ENCODE measurements around the gene ERH. TPM values are rescaled to one million over a fixed set of nuclear protein-coding genes. Genes with fewer than 3 reads are reported as not detected.

Gene ERH
- 352 TPM for polyA plus RNA-seq (2012; ENCODE audit: low read depth, missing spikeins)

DNA sequence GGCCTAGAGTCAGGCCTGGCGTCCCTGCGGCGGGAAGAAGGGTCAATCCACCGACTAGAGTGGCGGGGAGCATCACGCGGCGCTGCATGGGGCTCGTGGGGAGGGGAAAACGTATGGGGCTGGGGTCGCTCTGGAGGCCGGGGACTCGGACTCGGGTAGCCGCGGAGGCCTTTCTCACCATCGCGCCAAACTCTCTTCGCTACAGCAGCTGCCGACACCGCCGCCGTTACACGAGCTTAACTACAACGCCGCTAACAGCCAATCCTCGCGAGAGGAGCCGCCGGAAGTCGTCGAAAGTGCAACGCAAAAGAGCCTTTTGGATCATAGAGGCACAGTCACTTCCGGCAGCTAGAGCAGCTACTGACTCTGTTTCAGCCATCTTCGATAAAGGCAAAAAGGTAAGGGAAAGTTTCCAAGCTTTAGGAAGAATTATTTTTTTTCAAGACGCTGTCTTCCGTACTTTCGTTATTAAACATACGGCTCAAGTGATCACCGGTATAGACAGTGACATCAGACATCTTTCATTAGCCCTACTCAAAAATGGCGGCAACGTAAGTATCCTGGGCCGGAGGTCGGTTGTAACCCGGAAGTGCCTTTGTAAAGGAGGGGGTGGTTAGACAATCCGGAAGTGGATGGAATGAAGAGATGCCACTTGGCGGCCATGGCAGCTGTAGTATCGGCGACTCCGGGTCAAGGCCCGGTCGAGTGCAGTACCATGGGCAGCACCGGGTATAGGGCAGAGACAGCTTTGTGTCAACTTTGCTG, at the start of gene ERH, which contains the start of gene SLC39A9:
TSS of gene ERH (minus strand) at position 247 of the 765 bp plus-strand sequence. CDS start at position 181, 66 bp downstream.
TSS of gene SLC39A9 (plus strand) at position 640 of the 765 bp plus-strand sequence. CDS start 678 bp downstream, outside the sequence.
- DNase-seq (ENCODE audit: insufficient read length, low spot score) (peak; percentile 66), FAIRE-seq (peak; percentile 98)
- peak; percentile 42; the same call in 1 of the 2 replicates for TF ChIP-seq POU2F2 (IDR thresholded peaks at IDR 0.05; ENCODE audit: low read depth, low read length)
- peak; percentile 59 for TF ChIP-seq SPI1 (IDR thresholded peaks at IDR 0.05; ENCODE audit: low read depth, low read length)
- TF ChIP-seq TAF1 (IDR thresholded peaks at IDR 0.05; ENCODE audit: low read depth, low read length): peak; percentile 86
- TF ChIP-seq POLR2A (IDR thresholded peaks at IDR 0.05; ENCODE audit: low read depth, low read length): peak; percentile 90; the same call in 1 of the 2 replicates
- peak; percentile 86 for TF ChIP-seq POLR2AphosphoS5 (IDR thresholded peaks at IDR 0.05; ENCODE audit: low read depth, low read length)
- TF ChIP-seq PAX5 (IDR thresholded peaks at IDR 0.05; ENCODE audit: insufficient read depth, low read length, severe bottlenecking): no peak

GRCh38 chr14:69443296-69443805, 45.3 kb upstream of the ERH start:
- DNase-seq (ENCODE audit: insufficient read length, low spot score) (no peak), FAIRE-seq (no peak)
- TF ChIP-seq POU2F2 (IDR thresholded peaks at IDR 0.05; ENCODE audit: low read depth, low read length): no peak
- no peak for TF ChIP-seq POLR2A (IDR thresholded peaks at IDR 0.05; ENCODE audit: low read depth, low read length)
- no peak for TF ChIP-seq TAF1 (IDR thresholded peaks at IDR 0.05; ENCODE audit: low read depth, low read length)
- TF ChIP-seq PAX5 (IDR thresholded peaks at IDR 0.05; ENCODE audit: insufficient read depth, low read length, severe bottlenecking): no peak
- TF ChIP-seq POLR2AphosphoS5 (IDR thresholded peaks at IDR 0.05; ENCODE audit: low read depth, low read length): no peak
- TF ChIP-seq SPI1 (IDR thresholded peaks at IDR 0.05; ENCODE audit: low read depth, low read length): no peak

DNA sequence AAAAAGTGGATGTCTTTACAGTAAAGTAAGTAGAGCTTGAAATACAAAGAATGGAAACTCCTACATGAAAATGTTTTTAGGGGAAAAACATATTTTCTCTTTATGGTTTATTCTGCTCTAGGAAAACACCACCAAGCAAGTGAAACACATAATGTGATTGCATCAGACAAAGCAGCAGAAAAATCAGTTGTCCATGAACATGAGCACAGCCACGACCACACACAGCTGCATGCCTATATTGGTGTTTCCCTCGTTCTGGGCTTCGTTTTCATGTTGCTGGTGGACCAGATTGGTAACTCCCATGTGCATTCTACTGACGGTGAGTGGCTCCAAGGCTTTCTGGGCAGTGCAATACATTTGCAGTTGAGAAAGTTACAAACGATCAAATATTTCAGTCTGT, 43.8 kb upstream of the ERH start:
- TF ChIP-seq POLR2A (IDR thresholded peaks at IDR 0.05; ENCODE audit: low read depth, low read length) (peak; percentile 71), TAF1 (IDR thresholded peaks at IDR 0.05; ENCODE audit: low read depth, low read length) (peak; percentile 23; the same call in 1 of the 2 replicates), PAX5 (IDR thresholded peaks at IDR 0.05; ENCODE audit: insufficient read depth, low read length, severe bottlenecking) (no peak), SPI1 (IDR thresholded peaks at IDR 0.05; ENCODE audit: low read depth, low read length) (no peak), POU2F2 (IDR thresholded peaks at IDR 0.05; ENCODE audit: low read depth, low read length) (peak; percentile 67; the same call in 1 of the 2 replicates)
- peak; percentile 89 for FAIRE-seq
- no peak for DNase-seq (ENCODE audit: insufficient read length, low spot score)

DNA sequence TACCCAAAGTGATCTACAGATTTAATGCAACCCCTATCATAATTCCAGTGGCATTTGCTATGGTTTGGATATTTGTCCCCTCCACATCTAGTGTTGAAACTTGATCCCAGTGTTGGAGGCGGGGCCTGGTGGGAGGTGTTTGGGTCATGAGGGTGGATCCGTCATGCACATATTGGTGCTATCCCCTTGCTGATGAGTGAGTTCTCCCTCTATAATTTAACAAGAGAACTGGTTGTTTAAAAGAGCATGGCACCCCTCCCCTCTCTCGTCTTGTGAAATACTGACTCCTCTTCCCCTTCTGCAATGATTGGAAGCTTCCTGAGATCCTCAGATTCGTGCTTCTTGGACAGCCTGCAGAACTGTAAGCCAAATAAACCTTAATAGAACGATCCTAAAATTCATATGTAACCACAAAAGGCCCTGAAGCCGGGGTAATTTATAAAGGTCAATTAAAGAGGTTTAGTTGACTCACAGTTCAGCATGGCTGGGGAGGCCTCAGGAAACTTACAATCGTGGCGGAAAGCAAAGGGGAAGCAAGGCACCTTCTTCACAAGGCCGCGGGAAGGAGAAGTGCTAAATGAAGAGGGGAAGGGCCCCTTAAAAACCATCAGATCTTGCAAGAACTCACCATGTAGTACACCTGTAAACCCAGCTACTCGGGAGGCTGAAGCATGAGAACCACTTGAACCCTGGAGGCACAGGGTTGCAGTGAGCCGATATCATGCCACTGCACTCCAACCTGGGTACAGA, 41.6 kb upstream of the ERH start:
- FAIRE-seq (no peak), DNase-seq (ENCODE audit: insufficient read length, low spot score) (no peak)
- TF ChIP-seq POU2F2 (IDR thresholded peaks at IDR 0.05; ENCODE audit: low read depth, low read length) (no peak), POLR2A (IDR thresholded peaks at IDR 0.05; ENCODE audit: low read depth, low read length) (no peak), POLR2AphosphoS5 (IDR thresholded peaks at IDR 0.05; ENCODE audit: low read depth, low read length) (no peak), PAX5 (IDR thresholded peaks at IDR 0.05; ENCODE audit: insufficient read depth, low read length, severe bottlenecking) (no peak), SPI1 (IDR thresholded peaks at IDR 0.05; ENCODE audit: low read depth, low read length) (no peak), TAF1 (IDR thresholded peaks at IDR 0.05; ENCODE audit: low read depth, low read length) (no peak)

- no peak for DNase-seq (ENCODE audit: insufficient read length, low spot score)
- FAIRE-seq: no peak
- TF ChIP-seq POU2F2 (IDR thresholded peaks at IDR 0.05; ENCODE audit: low read depth, low read length): no peak
- TF ChIP-seq POLR2AphosphoS5 (IDR thresholded peaks at IDR 0.05; ENCODE audit: low read depth, low read length): no peak
- TF ChIP-seq PAX5 (IDR thresholded peaks at IDR 0.05; ENCODE audit: insufficient read depth, low read length, severe bottlenecking): no peak
- no peak for TF ChIP-seq POLR2A (IDR thresholded peaks at IDR 0.05; ENCODE audit: low read depth, low read length)
- TF ChIP-seq TAF1 (IDR thresholded peaks at IDR 0.05; ENCODE audit: low read depth, low read length): no peak
These were observed 34.3 kb upstream of the ERH start for GRCh38 chr14:69432364-69432763.

GRCh38 chr14:69430306-69430939, 32.3 kb upstream of the ERH start:
- FAIRE-seq (no peak), DNase-seq (ENCODE audit: insufficient read length, low spot score) (no peak)
- TF ChIP-seq SPI1 (IDR thresholded peaks at IDR 0.05; ENCODE audit: low read depth, low read length): no peak
- TF ChIP-seq PAX5 (IDR thresholded peaks at IDR 0.05; ENCODE audit: insufficient read depth, low read length, severe bottlenecking): no peak
- no peak for TF ChIP-seq POU2F2 (IDR thresholded peaks at IDR 0.05; ENCODE audit: low read depth, low read length)
- TF ChIP-seq POLR2AphosphoS5 (IDR thresholded peaks at IDR 0.05; ENCODE audit: low read depth, low read length): no peak
- TF ChIP-seq POLR2A (IDR thresholded peaks at IDR 0.05; ENCODE audit: low read depth, low read length): no peak
- TF ChIP-seq TAF1 (IDR thresholded peaks at IDR 0.05; ENCODE audit: low read depth, low read length): no peak

GRCh38 chr14:69429643-69430042, 31.5 kb upstream of the ERH start:
- FAIRE-seq: no peak
- no peak for TF ChIP-seq TAF1 (IDR thresholded peaks at IDR 0.05; ENCODE audit: low read depth, low read length)
- TF ChIP-seq POLR2A (IDR thresholded peaks at IDR 0.05; ENCODE audit: low read depth, low read length): no peak
- no peak for DNase-seq (ENCODE audit: insufficient read length, low spot score)

DNA sequence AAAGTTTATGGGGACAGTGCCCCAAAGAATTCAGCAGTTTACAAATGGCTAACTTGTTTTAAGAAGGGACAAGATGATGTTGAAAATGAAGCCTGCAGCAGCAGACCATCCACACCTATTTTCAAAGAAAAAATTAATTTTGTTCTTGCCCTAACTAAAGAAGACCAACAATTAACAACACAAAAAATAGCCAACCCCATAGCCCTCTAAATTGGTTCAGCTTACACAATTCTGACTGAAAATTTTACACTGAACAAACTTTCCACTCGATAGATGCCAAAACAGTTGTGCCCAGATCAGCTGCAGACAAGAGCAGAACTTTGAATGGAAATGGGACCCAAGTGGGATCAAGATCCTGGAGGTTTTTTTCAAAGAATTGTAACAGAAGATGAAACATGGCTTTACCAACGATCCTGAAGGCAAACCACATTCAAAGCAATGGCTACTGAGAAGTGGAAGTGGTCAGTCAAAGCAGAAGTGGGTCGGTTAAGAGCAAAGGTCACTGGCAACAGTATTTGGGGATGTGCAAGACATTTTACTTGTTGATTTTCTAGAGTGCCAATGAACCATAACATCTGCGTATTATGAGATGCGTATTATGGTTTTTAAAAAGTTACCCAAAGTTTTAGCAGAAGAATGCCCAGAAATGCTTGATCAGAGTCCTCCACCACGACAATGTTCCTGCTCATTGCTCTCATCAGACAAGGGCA, 30.3 kb upstream of the ERH start:
- no peak for TF ChIP-seq POLR2A (IDR thresholded peaks at IDR 0.05; ENCODE audit: low read depth, low read length)
- TF ChIP-seq SPI1 (IDR thresholded peaks at IDR 0.05; ENCODE audit: low read depth, low read length): peak; percentile 97
- no peak for TF ChIP-seq TAF1 (IDR thresholded peaks at IDR 0.05; ENCODE audit: low read depth, low read length)
- DNase-seq (ENCODE audit: insufficient read length, low spot score) (no peak), FAIRE-seq (peak; percentile 75)
